MM.1S (cell line): ENCODE measurements around the gene NUMBL.

Experiments used
- DNase-seq: peaks from one replicate; pipeline ENCODE4 v3.0.0-alpha.2; 2015
- H2AFZ ChIP-seq: fragments of 300-600 bp; sonication (generic); 2 replicates; pipeline ENCODE4 v1.6.0; 2016; ENCODE audit warnings: antibody characterized with exemption, low read length
- H3F3A ChIP-seq: fragments of 300-600 bp; sonication (generic); 2 replicates; pipeline ENCODE4 v1.6.1; 2016; ENCODE audit warnings: mild to moderate bottlenecking, antibody characterized with exemption, low read length, moderate library complexity, mixed read lengths; ENCODE audit not compliant: insufficient read depth
- H3K27ac ChIP-seq: fragments of 300-600 bp; sonication (generic); 2 replicates; pipeline ENCODE4 v1.5.1; 2016; ENCODE audit warnings: mild to moderate bottlenecking, low read length
- H3K27me3 ChIP-seq: fragments of 300-600 bp; sonication (generic); replicated peaks from 2 replicates; pipeline ENCODE4 v1.6.0; 2016; ENCODE audit warnings: low read length; ENCODE audit not compliant: insufficient read depth
- H3K36me3 ChIP-seq: fragments of 300-600 bp; sonication (generic); replicated peaks from 2 replicates; pipeline ENCODE4 v1.6.1; 2016; ENCODE audit warnings: mild to moderate bottlenecking, low read length, mixed read lengths; ENCODE audit not compliant: insufficient read depth
- H3K4me1 ChIP-seq: fragments of 300-600 bp; sonication (generic); 2 replicates; pipeline ENCODE4 v1.6.1; 2016; ENCODE audit warnings: low read length, mixed read lengths
- H3K4me2 ChIP-seq: fragments of 300-600 bp; sonication (generic); 2 replicates; pipeline ENCODE4 v1.6.0; 2016; ENCODE audit warnings: low read depth, low read length
- H3K4me3 ChIP-seq: fragments of 300-600 bp; sonication (generic); 2 replicates; pipeline ENCODE4 v1.5.1; 2016; ENCODE audit warnings: low read length, mixed read lengths
- H3K79me2 ChIP-seq: fragments of 300-600 bp; sonication (generic); 2 replicates; pipeline ENCODE4 v1.6.1; 2016; ENCODE audit warnings: mixed run types, low read length, mixed read lengths
- H3K9ac ChIP-seq: fragments of 300-600 bp; sonication (generic); 2 replicates; pipeline ENCODE4 v1.6.1; 2016; ENCODE audit warnings: low read length, mixed read lengths
- H3K9me2 ChIP-seq: fragments of 300-600 bp; sonication (generic); replicated peaks from 2 replicates; pipeline ENCODE4 v1.6.1; 2016; ENCODE audit warnings: mild to moderate bottlenecking, low read length, mixed read lengths; ENCODE audit not compliant: insufficient read depth
- H3K9me3 ChIP-seq: fragments of 300-600 bp; sonication (generic); replicated peaks from 2 replicates; pipeline ENCODE4 v1.6.1; 2016; ENCODE audit warnings: mild to moderate bottlenecking, low read length, mixed read lengths; ENCODE audit not compliant: insufficient read depth
- H4K20me1 ChIP-seq: fragments of 300-600 bp; sonication (generic); 2 replicates; pipeline ENCODE4 v1.6.1; 2016; ENCODE audit warnings: mild to moderate bottlenecking, low read length, moderate library complexity, mixed read lengths; ENCODE audit not compliant: insufficient read depth
- EZH2 ChIP-seq: fragments of 300-600 bp; sonication (generic); optimal IDR thresholded peaks from 2 replicates; pipeline ENCODE3; 2017; ENCODE audit warnings: low read depth, mild to moderate bottlenecking, antibody characterized with exemption, low read length, mixed read lengths
- EZH2phosphoT487 ChIP-seq: fragments of 300-600 bp; sonication (generic); IDR thresholded peaks from 2 replicates; pipeline ENCODE4 v1.6.1; 2018; ENCODE audit warnings: antibody characterized with exemption, low read length
- TF ChIP-seq, protein P1 (sequence below): fragments of 300-600 bp; sonication (generic); IDR thresholded peaks from 2 replicates; pipeline ENCODE4 v1.5.1; 2016; ENCODE audit warnings: antibody characterized with exemption, low read length, mixed read lengths

NUMBL gene

DNA sequence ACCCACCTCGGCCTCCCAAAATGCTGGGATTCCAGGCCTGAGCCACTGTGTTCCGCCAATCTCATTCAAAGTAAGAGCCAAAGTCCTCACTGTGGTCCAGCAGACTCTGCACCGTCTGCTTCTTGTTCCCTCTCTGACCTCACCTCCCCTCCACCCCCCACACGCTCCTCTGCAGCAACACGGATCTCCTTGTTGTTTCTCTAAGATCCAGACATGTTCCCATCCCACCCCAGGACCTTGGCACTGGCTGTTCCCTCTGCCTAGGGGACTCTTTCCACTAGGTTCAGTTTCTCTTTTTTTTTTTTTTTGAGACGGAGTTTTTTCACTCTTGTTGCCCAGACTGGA is 50.8 kb downstream of the NUMBL start:
- no peak for DNase-seq
- Histone ChIP-seq H3K79me2 (no peaks in the 10 kb centered on the region), H2AFZ (no peak overlapping the region), H3K27me3 (peaks cover 13% of the 10 kb centered on the region), H4K20me1 (no peaks in the 10 kb centered on the region), H3F3A (no peaks in the 10 kb centered on the region), H3K27ac (no peak overlapping the region), H3K9me2 (no peaks in the 10 kb centered on the region), H3K4me1 (no peaks in the 10 kb centered on the region), H3K9me3 (no peaks in the 10 kb centered on the region), H3K9ac (no peak overlapping the region), H3K36me3 (no peaks in the 10 kb centered on the region), H3K4me3 (no peak overlapping the region), H3K4me2 (no peak overlapping the region)
- TF ChIP-seq EZH2phosphoT487, result no peak

DNA sequence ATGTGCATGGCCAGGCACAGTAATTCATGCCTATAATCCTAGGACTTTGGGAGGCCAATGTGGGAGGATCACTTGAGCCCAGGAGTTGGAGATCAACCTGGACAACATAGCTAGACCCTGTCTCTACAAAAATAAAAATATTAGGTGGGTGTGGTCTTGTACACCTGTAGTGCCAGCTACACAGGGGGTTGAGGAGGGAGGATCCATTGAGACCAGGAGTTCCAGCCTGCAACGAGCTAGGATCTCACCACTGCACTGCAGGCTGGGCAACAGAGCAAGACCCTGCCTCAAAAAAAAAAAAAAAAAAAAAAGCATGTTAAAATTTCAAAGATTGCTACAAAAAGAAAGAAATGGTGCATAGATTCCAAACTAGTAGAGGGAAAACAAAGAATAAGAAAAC is 52.1 kb downstream of the NUMBL start:
- no peaks in the 10 kb centered on the region for H3K9me3 ChIP-seq
- no peak overlapping the region for H2AFZ ChIP-seq
- no peak overlapping the region for H3K9ac ChIP-seq
- H3K4me3 ChIP-seq, result no peak overlapping the region
- no peak overlapping the region for H3K4me2 ChIP-seq
- no peaks in the 10 kb centered on the region for H4K20me1 ChIP-seq
- peaks cover 19% of the 10 kb centered on the region for H3K27me3 ChIP-seq
- H3K36me3 ChIP-seq, result no peaks in the 10 kb centered on the region
- no peaks in the 10 kb centered on the region for H3K4me1 ChIP-seq
- no peaks in the 10 kb centered on the region for H3K9me2 ChIP-seq
- no peaks in the 10 kb centered on the region for H3K79me2 ChIP-seq
- TF ChIP-seq, protein P1, sequence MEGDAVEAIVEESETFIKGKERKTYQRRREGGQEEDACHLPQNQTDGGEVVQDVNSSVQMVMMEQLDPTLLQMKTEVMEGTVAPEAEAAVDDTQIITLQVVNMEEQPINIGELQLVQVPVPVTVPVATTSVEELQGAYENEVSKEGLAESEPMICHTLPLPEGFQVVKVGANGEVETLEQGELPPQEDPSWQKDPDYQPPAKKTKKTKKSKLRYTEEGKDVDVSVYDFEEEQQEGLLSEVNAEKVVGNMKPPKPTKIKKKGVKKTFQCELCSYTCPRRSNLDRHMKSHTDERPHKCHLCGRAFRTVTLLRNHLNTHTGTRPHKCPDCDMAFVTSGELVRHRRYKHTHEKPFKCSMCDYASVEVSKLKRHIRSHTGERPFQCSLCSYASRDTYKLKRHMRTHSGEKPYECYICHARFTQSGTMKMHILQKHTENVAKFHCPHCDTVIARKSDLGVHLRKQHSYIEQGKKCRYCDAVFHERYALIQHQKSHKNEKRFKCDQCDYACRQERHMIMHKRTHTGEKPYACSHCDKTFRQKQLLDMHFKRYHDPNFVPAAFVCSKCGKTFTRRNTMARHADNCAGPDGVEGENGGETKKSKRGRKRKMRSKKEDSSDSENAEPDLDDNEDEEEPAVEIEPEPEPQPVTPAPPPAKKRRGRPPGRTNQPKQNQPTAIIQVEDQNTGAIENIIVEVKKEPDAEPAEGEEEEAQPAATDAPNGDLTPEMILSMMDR, result no peak
- TF ChIP-seq EZH2phosphoT487 (no peak), EZH2 (no peak)
- DNase-seq, result no peak
- no peak overlapping the region for H3K27ac ChIP-seq
- no peaks in the 10 kb centered on the region for H3F3A ChIP-seq

DNA sequence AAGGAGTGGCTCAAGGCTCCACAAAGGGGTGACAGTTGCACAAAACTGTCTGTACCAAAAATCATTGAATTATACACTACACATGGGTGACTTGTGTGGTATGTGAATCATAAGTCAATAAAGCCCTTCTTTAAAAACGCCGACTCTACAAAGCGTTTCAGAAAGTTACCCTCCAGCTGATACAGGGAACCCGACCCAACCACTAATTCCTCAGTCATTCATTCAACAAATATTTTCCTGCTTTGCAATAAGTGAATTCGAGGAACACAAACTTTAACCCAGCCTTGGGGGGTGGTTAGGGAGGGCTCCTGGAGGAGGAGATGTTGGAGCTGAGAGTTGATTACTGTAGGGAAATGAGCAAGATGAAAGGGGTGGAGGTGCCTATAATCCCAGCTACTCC is 57.2 kb downstream of the NUMBL start:
- no peaks in the 10 kb centered on the region for H3F3A ChIP-seq
- no peaks in the 10 kb centered on the region for H3K4me1 ChIP-seq
- no peaks in the 10 kb centered on the region for H3K36me3 ChIP-seq
- TF ChIP-seq EZH2phosphoT487, result no peak
- TF ChIP-seq, protein P1, result no peak
- TF ChIP-seq EZH2, result no peak
- H3K9me2 ChIP-seq, result no peaks in the 10 kb centered on the region
- no peaks in the 10 kb centered on the region for H4K20me1 ChIP-seq
- H3K9ac ChIP-seq, result no peak overlapping the region
- no peak overlapping the region for H3K4me2 ChIP-seq
- no peaks in the 10 kb centered on the region for H3K79me2 ChIP-seq
- peaks cover 23% of the 10 kb centered on the region for H3K27me3 ChIP-seq
- no peak overlapping the region for H3K27ac ChIP-seq
- no peak overlapping the region for H2AFZ ChIP-seq
- no peak overlapping the region for H3K4me3 ChIP-seq
- H3K9me3 ChIP-seq, result no peaks in the 10 kb centered on the region
- no peak for DNase-seq

DNA sequence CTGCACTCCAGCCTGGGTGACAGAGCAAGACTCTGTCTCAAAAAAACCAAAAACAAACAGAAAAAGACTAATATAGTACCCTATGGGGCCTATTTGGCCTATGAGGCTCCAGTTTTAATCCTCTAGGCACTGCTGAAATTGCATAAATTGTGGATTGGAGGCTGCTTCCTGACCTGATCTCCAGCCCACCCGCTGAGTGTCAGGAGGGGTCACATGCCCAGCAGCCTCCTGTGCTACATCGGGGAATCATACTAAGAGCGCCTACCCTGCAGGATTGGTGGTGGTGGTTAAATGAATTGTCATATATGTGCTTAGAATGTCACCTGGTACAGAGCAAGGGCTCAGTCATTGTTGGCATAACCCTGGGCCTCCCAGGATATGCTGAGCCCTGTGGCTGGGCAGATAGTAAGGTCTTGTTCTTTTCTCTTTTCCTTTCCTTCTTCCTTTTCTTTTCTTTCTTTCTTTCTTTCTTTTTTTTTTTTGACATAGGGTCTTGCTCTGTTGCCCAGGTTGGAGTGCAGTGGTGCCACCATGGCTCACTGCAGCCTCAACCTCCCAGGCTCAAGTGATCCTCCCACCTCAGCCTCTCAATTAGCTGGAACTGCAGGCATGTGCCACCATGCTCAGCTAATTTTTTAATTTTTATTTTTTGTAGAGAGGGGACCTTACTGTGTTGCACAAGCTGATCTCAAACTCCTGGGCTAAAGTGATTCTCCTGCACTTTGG is 58.0 kb downstream of the NUMBL start:
- no peak overlapping the region for H3K9ac ChIP-seq
- H3F3A ChIP-seq, result no peaks in the 10 kb centered on the region
- H3K4me1 ChIP-seq, result no peaks in the 10 kb centered on the region
- H3K9me3 ChIP-seq, result no peaks in the 10 kb centered on the region
- no peaks in the 10 kb centered on the region for H4K20me1 ChIP-seq
- no peak overlapping the region for H3K4me2 ChIP-seq
- no peaks in the 10 kb centered on the region for H3K36me3 ChIP-seq
- no peaks in the 10 kb centered on the region for H3K79me2 ChIP-seq
- H3K4me3 ChIP-seq, result no peak overlapping the region
- no peak overlapping the region for H3K27ac ChIP-seq
- no peak for TF ChIP-seq EZH2phosphoT487
- TF ChIP-seq, protein P1, result no peak
- no peak for TF ChIP-seq EZH2
- DNase-seq, result no peak
- no peak overlapping the region for H2AFZ ChIP-seq
- H3K27me3 ChIP-seq, result peaks cover 23% of the 10 kb centered on the region
- H3K9me2 ChIP-seq, result no peaks in the 10 kb centered on the region
